ENCODE data around the gene CDKN2B.

The CDKN2B gene

GRCh38 chr9:22005702-22006606 lies 3.2 kb downstream of the CDKN2B start (continued):
- TF ChIP-seq PRDM10 (tag by site-specific recombination; IDR thresholded peaks at IDR 0.05) (peak; percentile 85), ZFP37 (tag by site-specific recombination; IDR thresholded peaks at IDR 0.05) (no peak; the same call in 1 of the 2 replicates), HOXD13 (CRISPR knock-in tag; IDR thresholded peaks at IDR 0.05; ENCODE audit: borderline replicate concordance) (no peak; the same call in 1 of the 2 replicates), IKZF3 (tag by site-specific recombination; IDR thresholded peaks at IDR 0.05) (peak; percentile 79; the same call in 1 of the 2 replicates), FEZF1 (tag by site-specific recombination; IDR thresholded peaks at IDR 0.05) (0 out of 2 replicates have a peak, but pooled peaks have one; percentile 24), ZNF366 (tag by site-specific recombination; conservative IDR thresholded peaks at IDR 0.05) (no peak), ZNF621 (tag by site-specific recombination; IDR thresholded peaks at IDR 0.05) (no peak), MZF1 (tag by site-specific recombination; IDR thresholded peaks at IDR 0.05; ENCODE audit: borderline replicate concordance) (no peak), ZNF211 (tag by site-specific recombination; IDR thresholded peaks at IDR 0.05; ENCODE audit: low read depth) (no peak), ZNF433 (tag by site-specific recombination; IDR thresholded peaks at IDR 0.05; ENCODE audit: low read depth) (no peak), ZFP3 (tag by site-specific recombination; IDR thresholded peaks at IDR 0.05; ENCODE audit: low read depth) (no peak), ZNF629 (tag by site-specific recombination; IDR thresholded peaks at IDR 0.05) (no peak), ZNF214 (tag by site-specific recombination; IDR thresholded peaks at IDR 0.05; ENCODE audit: borderline replicate concordance) (no peak), EGR2 (tag by site-specific recombination; IDR thresholded peaks at IDR 0.05; ENCODE audit: low read depth) (0 out of 2 replicates have a peak, but pooled peaks have one; percentile 29), CTCF (tag by site-specific recombination; IDR thresholded peaks at IDR 0.05) (peak; percentile 56), ZNF335 (tag by site-specific recombination; conservative IDR thresholded peaks at IDR 0.05) (peak; percentile 13; the same call in 1 of the 2 replicates), ZNF692 (tag by site-specific recombination; IDR thresholded peaks at IDR 0.05) (no peak), ZIC2 (tag by site-specific recombination; IDR thresholded peaks at IDR 0.05) (peak; percentile 88), ZBTB10 (tag by site-specific recombination; IDR thresholded peaks at IDR 0.05) (no peak), ZNF660 (tag by site-specific recombination; IDR thresholded peaks at IDR 0.05) (0 out of 2 replicates have a peak, but pooled peaks have one; percentile 23), ZBTB8A (tag by site-specific recombination; IDR thresholded peaks at IDR 0.05) (0 out of 2 replicates have a peak, but pooled peaks have one; percentile 28), ZXDB (tag by site-specific recombination; IDR thresholded peaks at IDR 0.05) (peak; percentile 52; the same call in 1 of the 2 replicates), ZNF423 (tag by site-specific recombination; IDR thresholded peaks at IDR 0.05) (peak; percentile 50; the same call in 1 of the 2 replicates), ZNF701 (tag by site-specific recombination; IDR thresholded peaks at IDR 0.05) (no peak), ZFHX2 (tag by site-specific recombination; conservative IDR thresholded peaks at IDR 0.05) (peak; percentile 75)
- TF ChIP-seq, protein P1, sequence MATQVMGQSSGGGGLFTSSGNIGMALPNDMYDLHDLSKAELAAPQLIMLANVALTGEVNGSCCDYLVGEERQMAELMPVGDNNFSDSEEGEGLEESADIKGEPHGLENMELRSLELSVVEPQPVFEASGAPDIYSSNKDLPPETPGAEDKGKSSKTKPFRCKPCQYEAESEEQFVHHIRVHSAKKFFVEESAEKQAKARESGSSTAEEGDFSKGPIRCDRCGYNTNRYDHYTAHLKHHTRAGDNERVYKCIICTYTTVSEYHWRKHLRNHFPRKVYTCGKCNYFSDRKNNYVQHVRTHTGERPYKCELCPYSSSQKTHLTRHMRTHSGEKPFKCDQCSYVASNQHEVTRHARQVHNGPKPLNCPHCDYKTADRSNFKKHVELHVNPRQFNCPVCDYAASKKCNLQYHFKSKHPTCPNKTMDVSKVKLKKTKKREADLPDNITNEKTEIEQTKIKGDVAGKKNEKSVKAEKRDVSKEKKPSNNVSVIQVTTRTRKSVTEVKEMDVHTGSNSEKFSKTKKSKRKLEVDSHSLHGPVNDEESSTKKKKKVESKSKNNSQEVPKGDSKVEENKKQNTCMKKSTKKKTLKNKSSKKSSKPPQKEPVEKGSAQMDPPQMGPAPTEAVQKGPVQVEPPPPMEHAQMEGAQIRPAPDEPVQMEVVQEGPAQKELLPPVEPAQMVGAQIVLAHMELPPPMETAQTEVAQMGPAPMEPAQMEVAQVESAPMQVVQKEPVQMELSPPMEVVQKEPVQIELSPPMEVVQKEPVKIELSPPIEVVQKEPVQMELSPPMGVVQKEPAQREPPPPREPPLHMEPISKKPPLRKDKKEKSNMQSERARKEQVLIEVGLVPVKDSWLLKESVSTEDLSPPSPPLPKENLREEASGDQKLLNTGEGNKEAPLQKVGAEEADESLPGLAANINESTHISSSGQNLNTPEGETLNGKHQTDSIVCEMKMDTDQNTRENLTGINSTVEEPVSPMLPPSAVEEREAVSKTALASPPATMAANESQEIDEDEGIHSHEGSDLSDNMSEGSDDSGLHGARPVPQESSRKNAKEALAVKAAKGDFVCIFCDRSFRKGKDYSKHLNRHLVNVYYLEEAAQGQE (tag by site-specific recombination; IDR thresholded peaks at IDR 0.05) = no peak
